Fibroblast of lung (primary cell): ENCODE data around the gene GARIN5A. TPM values are rescaled to one million over a fixed set of nuclear protein-coding genes. Genes with fewer than 3 reads are reported as not detected.

Source experiments
- DNase-seq, 2 donors: peaks; one replicate each; pipeline versions ENCODE4 v3.0.0 to v3.0.0-alpha.2; 2010; ENCODE audit warnings: low read depth in 2 of 2
- H2AFZ ChIP-seq: 2 replicates; pipeline ENCODE4 v1.5.1; 2012; ENCODE audit warnings: low read length, control low read depth, inconsistent platforms
- H3K27ac ChIP-seq: 2 replicates; pipeline ENCODE4 v1.5.1; 2011; ENCODE audit warnings: low read length, control low read depth; ENCODE audit not compliant: insufficient read depth
- H3K27me3 ChIP-seq: 2 replicates; pipeline ENCODE4 v1.5.1; 2011; ENCODE audit warnings: mild to moderate bottlenecking, low read length; ENCODE audit not compliant: control insufficient read depth, insufficient read depth
- H3K36me3 ChIP-seq: 2 replicates; pipeline ENCODE4 v1.5.1; 2011; ENCODE audit warnings: low read length; ENCODE audit not compliant: control insufficient read depth, insufficient read depth
- H3K4me1 ChIP-seq: 2 replicates; pipeline ENCODE4 v1.5.1; 2011; ENCODE audit warnings: low read length; ENCODE audit not compliant: control insufficient read depth, insufficient read depth; ENCODE audit errors: extremely low read depth
- H3K4me2 ChIP-seq: 2 replicates; pipeline ENCODE4 v1.5.1; 2011; ENCODE audit warnings: low read length, control low read depth; ENCODE audit not compliant: insufficient read depth; ENCODE audit errors: extremely low read depth
- H3K4me3 ChIP-seq, 4 experiments: fragments of 200-600 bp in 1 of 4; sonication (generic) in 1 of 4; replicated peaks in 1 of 4; 2 replicates each; pipeline ENCODE4 v1.5.1; 2011 to 2016; ENCODE audit warnings: low read length in 4 of 4, low read depth in 3 of 4, mild to moderate bottlenecking in 3 of 4, control low read depth in 2 of 4, inconsistent platforms in 1 of 4, mixed read lengths in 1 of 4; ENCODE audit not compliant: insufficient read depth in 1 of 4; ENCODE audit errors: control extremely low read depth in 1 of 4
- H3K79me2 ChIP-seq: 2 replicates; pipeline ENCODE4 v1.5.1; 2012; ENCODE audit warnings: mild to moderate bottlenecking, low read length, inconsistent platforms; ENCODE audit not compliant: control insufficient read depth, insufficient read depth
- H3K9ac ChIP-seq: 2 replicates; pipeline ENCODE4 v1.5.1; 2011; ENCODE audit warnings: mild to moderate bottlenecking, low read length, control low read depth; ENCODE audit not compliant: insufficient read depth
- H3K9me3 ChIP-seq: 2 replicates; pipeline ENCODE4 v1.5.1; 2012; ENCODE audit warnings: low read depth, low read length; ENCODE audit not compliant: control insufficient read depth, insufficient read depth
- H4K20me1 ChIP-seq: 2 replicates; pipeline ENCODE4 v1.5.1; 2011; ENCODE audit warnings: low read length; ENCODE audit not compliant: control insufficient read depth, insufficient read depth; ENCODE audit errors: extremely low read depth
- CTCF ChIP-seq, 2 donors: IDR thresholded peaks in 1 of 2; conservative IDR thresholded peaks in 1 of 2; 1 replicate in 1 of 2; 2 replicates in 1 of 2; pipeline ENCODE4 v1.5.1; 2011 to 2012; ENCODE audit warnings: low read length in 2 of 2, control low read depth in 1 of 2, inconsistent platforms in 1 of 2, low read depth in 1 of 2, mild to moderate bottlenecking in 1 of 2
- EZH2 ChIP-seq: IDR thresholded peaks from 2 replicates; pipeline ENCODE4 v1.5.1; 2012; ENCODE audit warnings: low read length, control low read depth, mild to moderate bottlenecking; ENCODE audit errors: missing control alignments
- polyA plus RNA-seq, 2 donors: library from polyadenylated mRNA; depleted of rRNA in 1 of 2; stranded (reverse) in 1 of 2; unstranded in 1 of 2; fragments of >200 nt; gene quantifications; 2 replicates each; pipeline ENCODE4 v1.2.1, GENCODE V29; 2011 to 2012; ENCODE audit warnings: missing spikeins in 1 of 2
- total RNA-seq: library from RNA; depleted of rRNA; stranded (reverse); fragments of >200 nt; gene quantifications from 2 replicates; pipeline ENCODE4 v1.2.1, GENCODE V29; 2014

GARIN5A gene
- total and polyA plus RNA-seq, 2 donors (not counting 1 experiment from before 2014, with no cell fraction given) = 0.11 to 0.66 TPM

GRCh38 chr19:50450369-50451222 is 26.1 kb downstream of the GARIN5A start:
- TF ChIP-seq EZH2 = no peak
- TF ChIP-seq CTCF (conservative IDR thresholded peaks at IDR 0.05 in 1 of 2, IDR thresholded peaks at IDR 0.05 in 1 of 2; ENCODE audit: low read depth in 1 of 2, low read length in 2 of 2) = no peak
- no peak for DNase-seq
- no peak overlapping the region for H3K4me2 ChIP-seq
- H4K20me1 ChIP-seq = no peaks in the 10 kb centered on the region
- no peaks in the 10 kb centered on the region for H3K27me3 ChIP-seq
- no peak overlapping the region for H2AFZ ChIP-seq
- no peak overlapping the region for H3K9ac ChIP-seq
- H3K4me1 ChIP-seq = no peaks in the 10 kb centered on the region
- no peaks in the 10 kb centered on the region for H3K9me3 ChIP-seq
- no peaks in the 10 kb centered on the region for H3K79me2 ChIP-seq
- H3K4me3 ChIP-seq = no peak overlapping the region
- no peak overlapping the region for H3K27ac ChIP-seq
- no peaks in the 10 kb centered on the region for H3K36me3 ChIP-seq

- no peak for TF ChIP-seq CTCF (conservative IDR thresholded peaks at IDR 0.05 in 1 of 2, IDR thresholded peaks at IDR 0.05 in 1 of 2; ENCODE audit: low read depth in 1 of 2, low read length in 2 of 2)
- no peak overlapping the region for H3K4me2 ChIP-seq
- no peak overlapping the region for H3K9ac ChIP-seq
- H2AFZ ChIP-seq = no peak overlapping the region
- DNase-seq = no peak
- H4K20me1 ChIP-seq = no peaks in the 10 kb centered on the region
- no peaks in the 10 kb centered on the region for H3K36me3 ChIP-seq
- no peak overlapping the region for H3K4me3 ChIP-seq
- no peaks in the 10 kb centered on the region for H3K27me3 ChIP-seq
- H3K4me1 ChIP-seq = no peaks in the 10 kb centered on the region
- no peak overlapping the region for H3K27ac ChIP-seq
- H3K9me3 ChIP-seq = no peaks in the 10 kb centered on the region
- no peaks in the 10 kb centered on the region for H3K79me2 ChIP-seq
These were observed 27.3 kb downstream of the GARIN5A start for GRCh38 chr19:50449236-50449899.

GRCh38 chr19:50447750-50448149 is 28.9 kb downstream of the GARIN5A start:
- Histone ChIP-seq H3K36me3 (no peaks in the 10 kb centered on the region), H3K4me1 (no peaks in the 10 kb centered on the region), H3K27me3 (no peaks in the 10 kb centered on the region), H4K20me1 (no peaks in the 10 kb centered on the region), H2AFZ (no peak overlapping the region), H3K9ac (no peak overlapping the region), H3K4me2 (no peak overlapping the region), H3K27ac (no peak overlapping the region), H3K79me2 (no peaks in the 10 kb centered on the region), H3K9me3 (no peaks in the 10 kb centered on the region), H3K4me3 (no peak overlapping the region)
- TF ChIP-seq EZH2 (no peak), CTCF (conservative IDR thresholded peaks at IDR 0.05 in 1 of 2, IDR thresholded peaks at IDR 0.05 in 1 of 2; ENCODE audit: low read depth in 1 of 2, low read length in 2 of 2) (no peak)
- no peak for DNase-seq
